Duodenal mucosa (tissue), 2 donors: ENCODE data around the gene HOTAIR.

Source experiments
- H3K27ac ChIP-seq: one replicate; pipeline ENCODE4 v1.7.0; 2013; ENCODE audit warnings: low read depth, low read length
- H3K27me3 ChIP-seq, 2 donors: one replicate each; pipeline ENCODE4 v1.7.0; 2013; ENCODE audit warnings: low read length in 2 of 2, control low read depth in 1 of 2; ENCODE audit not compliant: insufficient read depth in 2 of 2, control insufficient read depth in 1 of 2
- H3K36me3 ChIP-seq, 2 donors: one replicate each; pipeline ENCODE4 v1.7.0; 2013; ENCODE audit warnings: low read length in 2 of 2, control low read depth in 1 of 2; ENCODE audit not compliant: insufficient read depth in 2 of 2, control insufficient read depth in 1 of 2
- H3K4me1 ChIP-seq, 2 donors: one replicate each; pipeline ENCODE4 v1.7.0; 2013; ENCODE audit warnings: low read length in 2 of 2, control low read depth in 1 of 2; ENCODE audit not compliant: insufficient read depth in 2 of 2, control insufficient read depth in 1 of 2
- H3K4me3 ChIP-seq, 2 donors: one replicate each; pipeline ENCODE4 v1.7.0; 2013; ENCODE audit warnings: low read length in 2 of 2, low read depth in 1 of 2
- H3K9ac ChIP-seq, 2 donors: one replicate each; pipeline ENCODE4 v1.7.0; 2013; ENCODE audit warnings: low read length in 2 of 2, low read depth in 1 of 2
- H3K9me3 ChIP-seq, 2 donors: one replicate each; pipeline ENCODE4 v1.7.0; 2013; ENCODE audit warnings: low read length in 2 of 2, control low read depth in 1 of 2; ENCODE audit not compliant: control insufficient read depth in 1 of 2

HOTAIR gene

GRCh38 chr12:54004841-54005530 lies 30.2 kb upstream of the HOTAIR start:
- Histone ChIP-seq H3K9me3 (no peaks in the 10 kb centered on the region), H3K27ac (no peak overlapping the region), H3K4me3 (no peak overlapping the region), H3K36me3 (no peaks in the 10 kb centered on the region), H3K27me3 (peaks cover 89 to 93% of the 10 kb centered on the region in 2 donors), H3K4me1 (peaks cover 9 to 13% of the 10 kb centered on the region in 2 donors), H3K9ac (no peak overlapping the region)

DNA sequence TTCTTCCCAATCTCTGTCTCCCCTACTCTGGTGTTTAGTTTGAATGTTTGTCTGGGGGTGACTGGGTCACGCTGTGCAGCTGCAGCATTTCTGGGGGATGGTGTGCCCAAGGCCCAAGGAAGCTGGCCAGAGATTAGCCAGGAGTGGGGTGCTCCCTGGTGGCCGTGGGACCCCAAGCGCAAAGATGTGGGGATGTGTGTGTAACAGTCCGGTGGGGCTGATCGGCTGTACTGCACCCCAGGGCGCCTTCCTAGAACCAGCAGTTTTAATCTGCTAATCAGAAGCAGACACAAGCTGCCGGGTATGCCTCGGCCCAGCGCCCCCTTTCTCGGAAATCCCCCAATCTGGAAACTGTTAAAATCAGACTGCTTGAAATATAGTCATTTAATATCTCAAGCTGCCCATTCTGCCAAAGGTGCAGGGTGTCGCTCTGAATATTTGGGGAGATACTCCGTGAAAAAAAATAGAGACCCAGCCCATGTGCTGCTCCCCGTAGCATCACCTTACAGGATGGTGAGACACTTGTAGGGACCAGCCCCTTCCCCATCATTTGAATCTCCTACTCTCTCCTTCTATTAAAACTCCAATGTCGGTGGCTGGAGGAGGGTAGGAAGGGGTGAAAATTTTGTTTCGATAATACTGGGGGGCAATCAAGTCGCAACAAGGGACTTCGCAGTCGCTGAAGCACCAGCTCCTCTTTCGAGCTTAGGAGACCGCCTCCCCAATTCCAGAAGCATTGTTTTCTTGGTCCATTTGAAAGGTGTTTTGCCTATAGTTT lies 29.5 kb upstream of the HOTAIR start:
- Histone ChIP-seq H3K27ac (no peak overlapping the region), H3K36me3 (no peaks in the 10 kb centered on the region), H3K4me3 (no peak overlapping the region), H3K27me3 (peaks cover 88 to 93% of the 10 kb centered on the region in 2 donors), H3K4me1 (peaks cover 9 to 11% of the 10 kb centered on the region in 2 donors), H3K9ac (no peak overlapping the region), H3K9me3 (no peaks in the 10 kb centered on the region)

GRCh38 chr12:54003625-54004024 lies 28.9 kb upstream of the HOTAIR start:
- H3K27me3 ChIP-seq, result peaks cover 91 to 97% of the 10 kb centered on the region in 2 donors
- no peaks in the 10 kb centered on the region for H3K36me3 ChIP-seq
- H3K9ac ChIP-seq, result no peak overlapping the region
- peaks cover 9% of the 10 kb centered on the region in 2 donors for H3K4me1 ChIP-seq
- no peak overlapping the region for H3K4me3 ChIP-seq
- no peak overlapping the region for H3K27ac ChIP-seq
- no peaks in the 10 kb centered on the region for H3K9me3 ChIP-seq

- no peaks in the 10 kb centered on the region for H3K36me3 ChIP-seq
- no peak overlapping the region for H3K27ac ChIP-seq
- H3K27me3 ChIP-seq, result peaks cover 93 to 98% of the 10 kb centered on the region in 2 donors
- H3K9me3 ChIP-seq, result no peaks in the 10 kb centered on the region
- H3K9ac ChIP-seq, result no peak overlapping the region
- H3K4me3 ChIP-seq, result no peak overlapping the region
- peaks cover 9% of the 10 kb centered on the region in 2 donors for H3K4me1 ChIP-seq
These were observed 28.2 kb upstream of the HOTAIR start for GRCh38 chr12:54002915-54003389.

DNA sequence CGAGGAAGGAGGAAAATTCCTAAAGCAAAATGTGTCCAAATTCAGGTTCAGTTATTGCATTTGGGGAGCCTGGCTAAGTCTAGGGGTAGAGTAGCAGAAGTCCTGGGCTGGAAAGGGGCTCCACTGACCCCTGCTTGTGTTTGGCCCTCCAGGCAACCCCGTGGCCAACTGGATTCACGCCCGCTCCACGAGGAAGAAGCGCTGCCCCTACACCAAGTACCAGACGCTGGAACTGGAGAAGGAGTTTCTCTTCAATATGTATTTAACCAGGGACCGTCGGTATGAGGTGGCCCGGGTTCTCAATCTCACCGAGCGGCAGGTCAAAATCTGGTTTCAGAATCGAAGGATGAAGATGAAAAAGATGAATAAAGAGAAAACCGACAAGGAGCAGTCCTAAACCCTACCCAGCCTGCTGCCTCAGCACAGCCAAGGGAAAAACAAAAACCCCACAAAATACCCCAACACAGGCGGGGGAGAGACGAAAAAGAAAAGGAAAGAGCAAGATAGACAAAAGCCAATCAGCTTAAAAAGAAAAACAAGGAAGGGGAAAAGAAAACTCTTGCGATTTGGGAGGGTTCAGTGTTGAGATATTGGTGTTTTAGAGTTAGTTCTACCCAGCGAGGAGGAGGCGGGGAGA lies 27.6 kb upstream of the HOTAIR start:
- no peak overlapping the region for H3K9ac ChIP-seq
- no peak overlapping the region for H3K27ac ChIP-seq
- no peaks in the 10 kb centered on the region for H3K9me3 ChIP-seq
- H3K4me3 ChIP-seq, result no peak overlapping the region
- no peaks in the 10 kb centered on the region for H3K36me3 ChIP-seq
- peaks cover 9% of the 10 kb centered on the region in 2 donors for H3K4me1 ChIP-seq
- peaks cover 93 to 98% of the 10 kb centered on the region in 2 donors for H3K27me3 ChIP-seq

DNA sequence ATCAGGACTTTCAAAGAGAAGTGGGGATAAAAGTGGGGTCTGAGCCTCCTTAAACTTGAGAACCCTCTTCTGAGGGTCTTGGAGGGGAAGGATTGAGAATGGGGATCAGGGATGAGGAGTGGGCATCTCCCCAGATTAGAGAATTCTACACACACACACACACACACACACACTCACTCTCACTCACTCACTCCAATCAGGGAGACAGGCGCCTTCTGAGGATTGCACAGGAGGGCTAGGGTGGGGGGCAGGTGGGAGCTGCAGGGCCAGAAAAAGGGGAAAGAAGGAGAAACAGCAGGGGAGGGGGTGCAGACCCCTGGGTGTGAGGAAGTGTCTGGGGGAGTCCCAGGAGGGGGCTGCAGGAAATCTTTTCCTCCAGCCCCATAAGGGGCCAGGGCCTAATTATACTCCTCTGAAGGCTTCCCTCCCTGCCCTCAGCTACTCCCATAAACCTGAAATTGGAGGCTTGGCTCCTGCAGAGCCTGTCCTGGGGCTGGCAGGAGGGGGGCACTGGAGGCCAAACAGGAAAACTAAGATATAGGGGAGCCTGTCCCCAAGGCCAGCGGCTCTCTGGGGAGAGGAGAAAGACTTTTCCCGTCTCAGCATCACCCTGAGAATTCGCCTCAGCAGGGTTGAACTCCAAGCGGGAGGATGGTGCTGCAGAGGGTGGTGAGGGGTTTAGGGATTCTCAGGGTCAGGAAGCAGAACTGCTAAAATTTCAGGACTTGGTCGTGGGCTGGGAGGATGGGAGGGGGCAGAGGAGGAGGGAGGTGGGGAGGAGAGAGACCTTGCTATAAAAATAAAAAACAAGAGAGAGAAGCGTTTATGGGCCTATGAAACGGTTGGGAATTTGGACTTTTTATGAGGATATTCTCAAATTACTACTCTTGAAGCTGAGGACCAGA lies 26.8 kb upstream of the HOTAIR start:
- Histone ChIP-seq H3K9me3 (no peaks in the 10 kb centered on the region), H3K9ac (no peak overlapping the region), H3K27ac (no peak overlapping the region), H3K4me3 (no peak overlapping the region), H3K27me3 (peaks cover 93 to 98% of the 10 kb centered on the region in 2 donors), H3K4me1 (peaks cover 5 to 6% of the 10 kb centered on the region in 2 donors), H3K36me3 (no peaks in the 10 kb centered on the region)

DNA sequence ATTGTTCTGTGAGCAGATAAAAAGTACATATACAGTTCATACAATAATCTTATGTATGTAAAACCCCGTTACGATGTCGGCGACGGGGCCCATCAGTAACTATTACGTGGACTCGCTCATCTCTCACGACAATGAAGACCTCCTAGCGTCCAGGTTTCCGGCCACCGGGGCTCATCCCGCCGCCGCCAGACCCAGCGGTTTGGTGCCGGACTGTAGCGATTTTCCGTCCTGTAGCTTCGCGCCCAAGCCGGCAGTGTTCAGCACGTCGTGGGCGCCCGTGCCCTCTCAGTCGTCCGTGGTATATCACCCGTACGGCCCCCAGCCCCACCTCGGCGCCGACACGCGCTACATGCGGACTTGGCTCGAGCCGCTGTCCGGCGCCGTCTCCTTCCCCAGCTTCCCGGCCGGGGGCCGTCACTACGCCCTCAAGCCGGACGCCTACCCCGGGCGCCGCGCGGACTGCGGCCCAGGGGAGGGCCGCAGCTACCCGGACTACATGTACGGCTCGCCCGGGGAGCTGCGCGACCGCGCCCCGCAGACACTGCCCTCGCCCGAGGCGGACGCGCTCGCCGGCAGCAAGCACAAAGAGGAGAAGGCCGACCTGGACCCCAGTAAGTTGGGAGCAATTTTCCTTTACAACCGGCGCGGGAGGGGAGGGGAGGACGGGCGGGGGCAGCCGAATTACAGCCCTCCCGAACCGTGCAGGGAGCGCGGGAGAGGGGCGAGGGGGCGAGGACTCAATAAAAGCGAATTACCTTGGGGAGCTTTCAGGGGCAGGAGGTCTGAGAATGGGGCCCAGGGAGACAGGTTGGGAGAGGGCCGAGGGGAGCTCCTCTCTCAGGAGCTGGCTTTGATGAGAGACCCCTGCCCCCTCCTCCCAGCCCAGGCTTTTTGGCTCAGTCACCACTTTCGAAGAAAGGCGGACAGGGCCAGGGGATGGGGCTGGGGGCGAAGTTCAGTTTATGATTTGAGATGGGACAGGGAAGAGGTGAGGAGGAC lies 25.7 kb upstream of the HOTAIR start, which contains the start of gene HOXC9:
TSS of gene HOXC9 (plus strand) at position 46 of the 999 bp plus-strand sequence. CDS start at position 74, 28 bp downstream.
- Histone ChIP-seq H3K9ac (no peak within 1 kb of the TSS), H3K9me3 (no peaks in the 10 kb centered on the region), H3K27me3 (peaks cover 91 to 99% of the 10 kb centered on the region in 2 donors), H3K4me3 (peak within 1 kb of the TSS in 1 of 2 donors; percentile 45), H3K27ac (peak within 1 kb of the TSS; percentile 13), H3K36me3 (no peaks in the 10 kb centered on the region), H3K4me1 (peaks cover 7 to 8% of the 10 kb centered on the region in 2 donors)

GRCh38 chr12:53999559-54000115 lies 24.9 kb upstream of the HOTAIR start:
- Histone ChIP-seq H3K27me3 (peaks cover 91 to 99% of the 10 kb centered on the region in 2 donors), H3K4me1 (peaks cover 15% of the 10 kb centered on the region in 2 donors), H3K4me3 (peak overlapping the region in 1 of 2 donors; percentile 45), H3K9ac (no peak overlapping the region), H3K9me3 (no peaks in the 10 kb centered on the region), H3K27ac (peak overlapping the region; percentile 13), H3K36me3 (no peaks in the 10 kb centered on the region)
